ENCODE data around the gene TRUB1. TPM values are rescaled to one million over a fixed set of nuclear protein-coding genes. Genes with fewer than 3 reads are reported as not detected.

TRUB1 gene
- total and polyA plus RNA-seq, 2 of the 4 experiments (the other 2 are of a cell fraction) = 9.1 to 17.9 TPM

GRCh38 chr10:115026056-115026745 lies 88.2 kb downstream of the TRUB1 start:
- H3K14ac ChIP-seq (replicated peaks; ENCODE audit: low read depth, low read length) = no peak overlapping the region
- H2AK5ac ChIP-seq (ENCODE audit: low read depth, low read length) = no peak overlapping the region
- H2AK9ac ChIP-seq (replicated peaks; ENCODE audit: low read depth, low read length, poor library complexity) = no peak overlapping the region
- dilution Hi-C loops (cut with HindIII; ENCODE audit: low sequenced_read_pairs, unreplicated experiment) = no loop called here
- intact Hi-C loops (cut with micrococcal nuclease) = no loop called here
- H2AFZ ChIP-seq (replicated peaks; ENCODE audit: low read length, poor library complexity) = no peak overlapping the region
- H3K18ac ChIP-seq (ENCODE audit: low read depth, low read length) = no peak overlapping the region
- no peak overlapping the region for H3K9ac ChIP-seq (ENCODE audit: low read depth, low read length)
- H2BK15ac ChIP-seq (ENCODE audit: low read depth, low read length) = no peak overlapping the region
- H2BK20ac ChIP-seq (ENCODE audit: low read depth, low read length) = no peak overlapping the region
- no peaks in the 10 kb centered on the region for H3K4me1 ChIP-seq (ENCODE audit: control insufficient read depth, insufficient read depth, low read length)
- no peak for DNase-seq
- no peak for ATAC-seq (ENCODE audit: low read depth)
- no peak overlapping the region for H4K5ac ChIP-seq (ENCODE audit: low read depth, low read length)
- no peak overlapping the region for H3K4me2 ChIP-seq (ENCODE audit: low read depth, low read length)
- no peaks in the 10 kb centered on the region for H3K9me1 ChIP-seq (ENCODE audit: insufficient read depth, low read length)
- ChIA-PET CTCF (interaction anchor here (0.6 kb wide), 1 partner anchor 59 kb away, joined by 3 read pairs; no protein-coding TSS in a partner anchor), POLR2A (ENCODE audit: unreplicated experiment) (no interaction called here)
- WGBS, 2 experiments (ENCODE audit: extremely low coverage in 2 of 2, insufficient read length in 1 of 2) = no CpG with 5 or more reads among the region's 13 CpGs
- H3K56ac ChIP-seq (ENCODE audit: extremely low read depth, insufficient read depth, low read length) = no peak overlapping the region
- no peaks in the 10 kb centered on the region for H3K9me3 ChIP-seq (ENCODE audit: control insufficient read depth, insufficient read depth, low read length)
- TF ChIP-seq SMC3 (IDR thresholded peaks at IDR 0.05; ENCODE audit: low read depth, low read length) = no peak
- TF ChIP-seq ELK1 (IDR thresholded peaks at IDR 0.05; ENCODE audit: borderline replicate concordance, low read depth, low read length) = no peak
- no peak for TF ChIP-seq MXI1 (IDR thresholded peaks at IDR 0.05; ENCODE audit: borderline replicate concordance, low read depth, low read length)
- TF ChIP-seq BHLHE40 (IDR thresholded peaks at IDR 0.05; ENCODE audit: low read depth, low read length) = no peak
- peaks cover 10% of the 10 kb centered on the region for H3K27me3 ChIP-seq (ENCODE audit: control insufficient read depth, insufficient read depth, low read length)
- no peaks in the 10 kb centered on the region for H3K36me3 ChIP-seq (ENCODE audit: control insufficient read depth, insufficient read depth, low read length)
- H4K91ac ChIP-seq (ENCODE audit: insufficient read depth, low read depth, low read length) = no peak overlapping the region
- H3K4me3 ChIP-seq (ENCODE audit: insufficient read depth, low read depth, low read length) = no peak overlapping the region
- no peak overlapping the region for H3K4ac ChIP-seq (ENCODE audit: low read depth, low read length)
- no peak overlapping the region for H2BK120ac ChIP-seq (ENCODE audit: low read depth, low read length)
- H4K8ac ChIP-seq (ENCODE audit: low read depth in 2 of 2, low read length in 2 of 2) = no peak overlapping the region
- no peak overlapping the region for H3K23ac ChIP-seq (ENCODE audit: low read depth, low read length)
- H3K79me1 ChIP-seq (ENCODE audit: low read depth in 1 of 2, low read length in 2 of 2) = no peaks in the 10 kb centered on the region
- H4K20me1 ChIP-seq (ENCODE audit: insufficient read depth, low read length) = no peaks in the 10 kb centered on the region
- no peak overlapping the region for H2BK5ac ChIP-seq (ENCODE audit: low read depth, low read length, poor library complexity, severe bottlenecking)
- no TSS peak for BruUV-seq (replicated peaks)
- in situ Hi-C loops (cut with MboI; ENCODE audit: low sequenced_read_pairs) = no loop called here
- no peak overlapping the region for H3K27ac ChIP-seq (ENCODE audit: insufficient read depth, low read length)
